Breast epithelium (tissue), 4 donors: ENCODE results near the gene RSRP1. TPM values are rescaled to one million over a fixed set of nuclear protein-coding genes. Genes with fewer than 3 reads are reported as not detected.
"Not testable (repeated sequence)": the region's sequence is repeated elsewhere in the genome, so short reads cannot be mapped to it uniquely, and the experiment has no call there.

Source experiments
- DNase-seq, 2 donors: peaks; one replicate each; pipeline ENCODE4 v3.0.0-alpha.2; 2019; ENCODE audit warnings: low spot score in 2 of 2
- H3K27ac ChIP-seq, 2 donors: fragments of 200-600 bp; sonication (generic) in 1 of 2; one replicate each; pipeline ENCODE4 v1.5.1; 2016 to 2019; ENCODE audit warnings: mild to moderate bottlenecking in 1 of 2
- H3K27me3 ChIP-seq, 2 donors: fragments of 200-600 bp; sonication (generic) in 1 of 2; one replicate each; pipeline versions ENCODE4 v1.5.1 to v1.6.0; 2017 to 2019; ENCODE audit warnings: control low read depth in 1 of 2, mild to moderate bottlenecking in 1 of 2
- H3K36me3 ChIP-seq: fragments of 200-600 bp; one replicate; pipeline ENCODE4 v1.5.1; 2019
- H3K4me1 ChIP-seq, 2 donors: fragments of 200-600 bp; sonication (generic); one replicate each; pipeline ENCODE4 v1.5.1; 2016 to 2019; ENCODE audit warnings: control low read depth in 1 of 2
- H3K4me3 ChIP-seq, 3 donors: fragments of 200-600 bp; sonication (generic); 1 replicate in 2 of 3; 2 replicates in 1 of 3; pipeline ENCODE4 v1.5.1; 2016 to 2019; ENCODE audit warnings: mild to moderate bottlenecking in 3 of 3, moderate library complexity in 2 of 3
- H3K9me3 ChIP-seq, 2 donors: fragments of 200-600 bp; sonication (generic) in 1 of 2; one replicate each; pipeline ENCODE4 v1.5.1; 2016 to 2019; ENCODE audit warnings: control low read depth in 1 of 2
- POLR2A ChIP-seq: fragments of 450-650 bp; IDR thresholded peaks from one replicate; pipeline ENCODE4 v1.6.1; 2016; ENCODE audit warnings: antibody characterized with exemption, mild to moderate bottlenecking, moderate library complexity
- POLR2AphosphoS5 ChIP-seq, 3 donors: sonication (generic); formaldehyde crosslinking; IDR thresholded peaks; one replicate each; pipeline ENCODE4 v1.6.1; 2017; ENCODE audit warnings: antibody characterized with exemption in 3 of 3
- intact Hi-C: fragments of 100-400 bp; cut with DNase I; formaldehyde crosslinking; loops from one replicate; pipeline ENCODE4 v1.15.1; 2023; ENCODE audit warnings: low total_unique reads
- total RNA-seq, 3 donors: library from RNA; depleted of rRNA; stranded (reverse); fragments of >200 nt; gene quantifications; one replicate each; pipeline ENCODE4 v1.1.0, GENCODE V29; 2016
- TF ChIP-seq, protein P1 (sequence below), 3 donors: fragments of 450-650 bp; IDR thresholded peaks; one replicate each; pipeline ENCODE4 v1.5.1; 2016 to 2017; ENCODE audit warnings: antibody characterized with exemption in 3 of 3, mild to moderate bottlenecking in 3 of 3, moderate library complexity in 3 of 3

Gene RSRP1
- total RNA-seq, 3 donors from 2014 or later = 155 to 215 (median 164) TPM

DNA sequence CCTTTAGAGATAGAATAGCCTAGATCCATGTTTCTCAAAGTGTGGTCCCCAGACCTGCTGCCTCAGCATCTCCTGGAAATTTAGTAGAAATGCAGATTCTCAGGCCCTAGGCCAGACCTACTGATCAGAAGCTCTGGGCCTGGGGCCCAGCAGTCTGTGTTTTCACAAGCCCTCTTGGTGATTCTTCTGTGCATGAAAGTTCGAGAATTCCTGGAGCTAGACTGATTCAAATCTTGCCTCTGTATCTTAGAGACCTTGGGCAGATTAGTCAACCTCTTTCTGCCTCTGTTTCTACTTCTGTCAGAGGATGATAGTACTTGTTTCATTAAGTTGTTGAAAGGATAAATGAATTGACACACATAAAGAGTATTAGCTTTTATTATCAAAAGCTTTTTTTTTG lies 30.0 kb upstream of the RSRP1 start:
- H3K36me3 ChIP-seq, H3K4me3 ChIP-seq, H3K4me1 ChIP-seq, intact Hi-C loops, H3K27ac ChIP-seq, DNase-seq, H3K27me3 ChIP-seq, H3K9me3 ChIP-seq: not testable (repeated sequence)

DNA sequence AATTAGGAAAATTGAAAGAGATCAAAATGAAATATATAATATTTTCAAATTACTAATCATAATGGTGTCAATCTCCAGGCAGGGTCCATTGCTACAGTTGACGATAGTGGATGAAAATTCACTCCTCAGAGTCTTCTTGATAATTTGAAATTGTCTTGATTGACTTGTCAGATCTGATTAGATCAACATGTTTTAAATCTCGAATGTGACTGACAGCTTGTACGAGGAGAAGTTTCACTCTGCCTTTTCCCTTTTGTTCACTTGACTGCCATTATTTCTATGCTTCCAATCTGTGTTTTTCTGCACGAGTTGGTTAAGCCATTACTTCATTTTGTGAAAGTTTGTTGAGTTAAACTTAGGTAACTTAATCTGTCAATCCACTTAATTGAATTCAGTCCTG lies 28.4 kb upstream of the RSRP1 start:
- H3K4me1 ChIP-seq, H3K4me3 ChIP-seq: not testable (repeated sequence)

GRCh38 chr1:25272238-25272637 lies 25.0 kb upstream of the RSRP1 start, which contains the start of gene RHD:
Gene RHD (plus strand): TSS chr1:25272509. CDS start chr1:25272548, 39 bp downstream.
- H3K4me1 ChIP-seq, H3K9me3 ChIP-seq, H3K27ac ChIP-seq, H3K4me3 ChIP-seq, intact Hi-C loops, H3K36me3 ChIP-seq, DNase-seq, H3K27me3 ChIP-seq: not testable (repeated sequence)

More for the DNA sequence above, 28.4 kb upstream of the RSRP1 start:
- H3K36me3 ChIP-seq, H3K27ac ChIP-seq, DNase-seq, H3K27me3 ChIP-seq, intact Hi-C loops, H3K9me3 ChIP-seq: not testable (repeated sequence)

GRCh38 chr1:25268143-25268760 lies 21.0 kb upstream of the RSRP1 start:
- intact Hi-C loops, DNase-seq, H3K36me3 ChIP-seq, H3K4me1 ChIP-seq, H3K9me3 ChIP-seq, H3K27me3 ChIP-seq: not testable (repeated sequence)
- Histone ChIP-seq H3K27ac (peak overlapping the region; percentile 89 to 90), H3K4me3 (peak overlapping the region; percentile 55 to 64 (median 60))

DNA sequence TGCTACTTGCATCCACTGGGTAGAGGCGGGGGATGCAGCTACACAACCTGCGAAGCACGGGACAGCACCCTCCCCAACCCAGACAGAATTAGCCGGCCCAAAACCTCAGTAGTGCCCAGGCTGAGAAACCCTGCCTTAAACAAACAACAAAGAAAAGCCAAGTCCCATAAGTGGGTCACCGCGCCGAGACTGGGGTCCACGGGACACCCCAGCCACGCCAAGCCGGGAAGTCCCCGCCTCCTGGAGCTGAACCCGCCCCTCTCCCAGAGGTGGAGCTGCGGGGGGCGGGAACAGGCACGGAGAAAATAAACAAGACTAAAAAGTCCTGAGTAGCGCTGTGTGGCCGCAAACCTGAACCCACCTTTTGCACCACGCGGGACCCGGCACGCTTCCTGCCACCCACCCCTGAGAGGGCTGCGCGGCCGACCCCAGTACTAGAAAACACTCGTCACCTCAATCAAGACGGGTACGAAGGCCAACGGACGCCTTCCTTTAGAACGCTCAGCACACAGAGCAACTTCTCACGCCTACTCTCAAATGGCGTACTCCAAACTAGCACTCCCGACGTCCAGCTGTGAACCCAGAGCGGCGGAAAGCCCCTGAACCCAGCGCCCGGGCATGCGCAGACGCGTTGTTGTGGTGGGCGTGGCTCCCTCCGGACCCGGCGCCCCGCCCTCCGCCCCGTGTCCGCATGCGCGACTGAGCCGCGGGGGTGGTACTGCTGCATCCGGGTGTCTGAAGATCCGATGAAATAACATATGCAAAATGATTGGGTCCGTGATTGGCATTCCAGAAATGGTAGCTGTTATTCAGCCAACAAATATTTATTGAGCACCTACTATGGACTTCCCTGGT lies 20.3 kb upstream of the RSRP1 start:
- intact Hi-C loops, H3K36me3 ChIP-seq, H3K4me1 ChIP-seq, H3K9me3 ChIP-seq, H3K27me3 ChIP-seq: not testable (repeated sequence)
- DNase-seq = peak; percentile 77 to 85
- Histone ChIP-seq H3K27ac (peak overlapping the region; percentile 89 to 90), H3K4me3 (peak overlapping the region; percentile 55 to 64 (median 60))
- TF ChIP-seq POLR2AphosphoS5 (IDR thresholded peaks at IDR 0.05) = peak in 1 of 3 donors; percentile 19

DNA sequence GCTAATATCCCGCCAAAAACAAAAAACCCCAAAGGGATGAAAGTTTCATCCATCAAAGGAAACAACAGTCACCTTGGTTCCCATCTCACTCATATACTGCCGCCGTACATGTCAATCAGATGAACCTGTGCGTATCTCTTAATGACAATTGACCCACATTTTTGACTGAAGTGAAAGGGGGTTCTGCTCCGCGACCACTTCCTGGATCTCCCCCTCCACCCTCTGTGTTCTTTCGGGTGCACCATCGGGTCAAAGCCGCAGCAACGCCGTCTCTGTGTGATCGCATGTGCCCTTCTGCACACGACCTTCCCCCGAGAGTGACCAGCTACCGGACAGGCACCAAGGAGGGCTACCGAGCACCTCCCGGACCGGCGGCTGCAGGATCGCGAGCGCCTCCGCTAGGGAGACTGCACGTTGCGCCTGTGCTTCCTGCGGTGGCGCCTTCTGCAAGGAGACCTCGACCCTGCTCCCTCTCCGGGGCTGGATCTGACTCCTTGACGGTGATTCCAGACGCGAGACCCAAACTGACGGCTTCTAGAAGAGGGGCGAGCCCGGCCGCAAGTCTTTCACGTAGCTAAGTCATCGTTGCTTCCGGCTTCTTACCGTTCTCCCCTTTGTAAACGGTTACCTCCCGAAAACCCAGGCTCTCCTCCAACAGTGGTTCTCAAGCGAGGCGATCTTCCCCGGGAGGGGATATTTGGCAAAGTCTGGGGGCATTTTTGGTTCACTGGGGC lies 19.5 kb upstream of the RSRP1 start:
- H3K9me3 ChIP-seq, H3K27me3 ChIP-seq, H3K4me1 ChIP-seq, H3K36me3 ChIP-seq, DNase-seq, intact Hi-C loops: not testable (repeated sequence)
- H3K27ac ChIP-seq = peak overlapping the region in 1 of 2 donors; percentile 19
- peak overlapping the region; percentile 55 to 65 (median 60) for H3K4me3 ChIP-seq

DNA sequence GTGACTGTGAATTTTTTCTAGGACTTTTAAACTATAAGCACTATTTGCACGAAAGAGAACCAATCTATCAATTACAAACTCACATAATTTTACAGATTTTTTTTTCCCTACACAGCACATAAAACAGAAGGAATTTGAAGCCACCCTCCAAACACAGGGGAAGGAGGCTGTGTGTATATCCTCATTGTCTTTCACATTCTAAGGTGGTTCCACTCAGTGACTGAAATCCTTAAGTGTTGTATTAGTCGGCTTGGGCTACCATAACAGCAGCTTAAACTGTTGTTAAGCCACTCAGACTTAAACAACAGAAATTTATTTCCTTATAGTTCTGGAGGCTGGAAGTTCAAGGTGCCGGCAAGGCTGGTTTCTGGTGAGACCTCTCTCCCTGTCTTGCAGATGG lies 13.1 kb upstream of the RSRP1 start:
- H3K4me3 ChIP-seq, intact Hi-C loops, H3K4me1 ChIP-seq, H3K36me3 ChIP-seq, H3K9me3 ChIP-seq, H3K27ac ChIP-seq, H3K27me3 ChIP-seq, DNase-seq: not testable (repeated sequence)

- DNase-seq, H3K4me3 ChIP-seq, H3K27ac ChIP-seq, H3K4me1 ChIP-seq, H3K36me3 ChIP-seq, intact Hi-C loops, H3K9me3 ChIP-seq, H3K27me3 ChIP-seq: not testable (repeated sequence)
Measured at GRCh38 chr1:25259813-25260212, 12.6 kb upstream of the RSRP1 start.

DNA sequence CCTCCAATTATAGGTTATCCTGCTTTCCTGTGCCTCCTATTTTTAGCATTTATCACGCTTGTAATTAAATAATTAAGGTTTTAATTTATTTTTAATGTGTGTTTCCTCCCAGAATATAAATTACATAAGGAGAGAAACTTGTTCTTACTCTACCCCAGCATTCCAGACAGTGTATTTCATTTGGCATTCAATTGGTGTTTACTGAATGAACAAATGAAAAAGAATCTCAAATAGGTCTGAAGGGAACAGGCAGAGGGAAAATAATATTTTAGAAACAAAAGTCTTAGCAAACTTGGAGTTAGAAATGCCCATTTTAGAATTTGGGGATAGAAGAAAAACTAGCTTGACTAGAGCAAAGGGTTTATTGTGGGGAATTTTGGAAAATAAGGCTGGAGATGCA lies 9.9 kb upstream of the RSRP1 start:
- Histone ChIP-seq H3K4me1 (no peaks in the 10 kb centered on the region), H3K27me3 (no peaks in the 10 kb centered on the region), H3K4me3 (no peak overlapping the region), H3K36me3 (no peaks in the 10 kb centered on the region), H3K9me3 (no peaks in the 10 kb centered on the region), H3K27ac (no peak overlapping the region)
- intact Hi-C loops = no loop called here
- DNase-seq = no peak
- TF ChIP-seq, protein P1, sequence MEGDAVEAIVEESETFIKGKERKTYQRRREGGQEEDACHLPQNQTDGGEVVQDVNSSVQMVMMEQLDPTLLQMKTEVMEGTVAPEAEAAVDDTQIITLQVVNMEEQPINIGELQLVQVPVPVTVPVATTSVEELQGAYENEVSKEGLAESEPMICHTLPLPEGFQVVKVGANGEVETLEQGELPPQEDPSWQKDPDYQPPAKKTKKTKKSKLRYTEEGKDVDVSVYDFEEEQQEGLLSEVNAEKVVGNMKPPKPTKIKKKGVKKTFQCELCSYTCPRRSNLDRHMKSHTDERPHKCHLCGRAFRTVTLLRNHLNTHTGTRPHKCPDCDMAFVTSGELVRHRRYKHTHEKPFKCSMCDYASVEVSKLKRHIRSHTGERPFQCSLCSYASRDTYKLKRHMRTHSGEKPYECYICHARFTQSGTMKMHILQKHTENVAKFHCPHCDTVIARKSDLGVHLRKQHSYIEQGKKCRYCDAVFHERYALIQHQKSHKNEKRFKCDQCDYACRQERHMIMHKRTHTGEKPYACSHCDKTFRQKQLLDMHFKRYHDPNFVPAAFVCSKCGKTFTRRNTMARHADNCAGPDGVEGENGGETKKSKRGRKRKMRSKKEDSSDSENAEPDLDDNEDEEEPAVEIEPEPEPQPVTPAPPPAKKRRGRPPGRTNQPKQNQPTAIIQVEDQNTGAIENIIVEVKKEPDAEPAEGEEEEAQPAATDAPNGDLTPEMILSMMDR (IDR thresholded peaks at IDR 0.05) = no peak
- TF ChIP-seq POLR2A = no peak
- TF ChIP-seq POLR2AphosphoS5 (IDR thresholded peaks at IDR 0.05) = no peak
